ENCODE measurements around the gene VTI1A.

DNA sequence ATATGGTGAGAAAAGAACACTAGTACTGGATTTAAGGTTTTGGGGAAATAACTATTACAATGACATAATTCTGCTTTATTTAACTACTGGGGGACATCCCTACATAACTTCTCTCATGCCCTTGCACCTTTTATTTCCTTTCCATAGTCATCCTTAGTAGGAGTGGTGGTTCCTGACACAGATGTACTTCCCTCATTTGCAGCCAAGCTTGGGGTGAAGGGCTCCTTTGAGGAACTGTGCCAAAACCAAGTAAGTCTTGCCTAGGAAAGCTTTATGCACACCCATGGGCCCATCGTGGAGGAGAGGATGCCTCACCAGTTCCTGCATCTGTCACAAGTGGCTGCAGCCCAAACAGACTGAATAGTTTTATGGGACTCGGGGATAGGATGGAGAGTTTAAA, 20.9 kb upstream of the VTI1A start:
- TF ChIP-seq PHF8 (conservative IDR thresholded peaks at IDR 0.05; ENCODE audit: low read depth, low read length) (no peak), POLR2A (IDR thresholded peaks at IDR 0.05; ENCODE audit: control extremely low read depth in 1 of 2, low read depth in 2 of 2, low read length in 2 of 2) (no peak), SIX5 (IDR thresholded peaks at IDR 0.05; ENCODE audit: low read depth, low read length) (no peak), RAD21 (IDR thresholded peaks at IDR 0.05 in 1 of 2, conservative IDR thresholded peaks at IDR 0.05 in 1 of 2; ENCODE audit: low read depth in 2 of 2, low read length in 2 of 2) (no peak), TAF1 (IDR thresholded peaks at IDR 0.05; ENCODE audit: low read depth, low read length) (no peak), SRF (IDR thresholded peaks at IDR 0.05; ENCODE audit: low read depth, low read length) (no peak), EZH2 (IDR thresholded peaks at IDR 0.05; ENCODE audit: low read depth, low read length, severe bottlenecking) (no peak)
